ENCODE measurements around the gene WDR37.

The WDR37 gene

GRCh38 chr10:1120801-1121211 is 64.6 kb downstream of the WDR37 start:
- Histone ChIP-seq H3K27ac (ENCODE audit: extremely low read depth, low read depth, low read length) (no peak overlapping the region), H3K4me3 (ENCODE audit: low read depth, low read length) (no peak overlapping the region), H3K36me3 (ENCODE audit: control insufficient read depth in 2 of 2, insufficient read depth in 1 of 2, low read length in 2 of 2) (peaks cover 0 to 82% of the 10 kb centered on the region in 2 experiments; a peak in 2 of 3 replicates), H3K4me1 (ENCODE audit: control insufficient read depth, insufficient read depth, low read length) (no peaks in the 10 kb centered on the region), H3K9me3 (ENCODE audit: control insufficient read depth, insufficient read depth, low read depth, low read length) (no peaks in the 10 kb centered on the region)
- ChIA-PET CTCF (interaction anchor here (0.6 kb wide), 1 partner anchor 65 kb away, joined by 3 read pairs; the partner anchor contains the start of gene WDR37), POLR2A (interaction anchor here (0.6 kb wide), 1 partner anchor 134 kb away, joined by 4 read pairs; no protein-coding TSS in a partner anchor)
- TF ChIP-seq ZNF239 (tag by site-specific recombination; IDR thresholded peaks at IDR 0.05), result no peak
- TF ChIP-seq ZNF366 (tag by site-specific recombination; conservative IDR thresholded peaks at IDR 0.05), result no peak
- TF ChIP-seq ZNF596 (tag by site-specific recombination; IDR thresholded peaks at IDR 0.05), result no peak
- no peak for TF ChIP-seq KLF9 (tag by site-specific recombination; IDR thresholded peaks at IDR 0.05; ENCODE audit: low read depth)
- no peak for TF ChIP-seq ZNF473 (tag by site-specific recombination; IDR thresholded peaks at IDR 0.05)
- TF ChIP-seq ZNF747 (tag by site-specific recombination; IDR thresholded peaks at IDR 0.05), result no peak
- no peak for TF ChIP-seq ZNF146 (tag by site-specific recombination; IDR thresholded peaks at IDR 0.05)
- TF ChIP-seq ZNF184 (tag by site-specific recombination; IDR thresholded peaks at IDR 0.05), result no peak
- no peak for TF ChIP-seq REPIN1 (tag by site-specific recombination; IDR thresholded peaks at IDR 0.05; ENCODE audit: low read depth)
- no peak for TF ChIP-seq ZNF514 (tag by site-specific recombination; IDR thresholded peaks at IDR 0.05)
- no peak for TF ChIP-seq ZNF837 (tag by site-specific recombination; IDR thresholded peaks at IDR 0.05)
- no peak for TF ChIP-seq ELK4 (IDR thresholded peaks at IDR 0.05; ENCODE audit: borderline replicate concordance, low read depth, low read length)
- no peak for TF ChIP-seq ZNF571 (tag by site-specific recombination; IDR thresholded peaks at IDR 0.05)

DNA sequence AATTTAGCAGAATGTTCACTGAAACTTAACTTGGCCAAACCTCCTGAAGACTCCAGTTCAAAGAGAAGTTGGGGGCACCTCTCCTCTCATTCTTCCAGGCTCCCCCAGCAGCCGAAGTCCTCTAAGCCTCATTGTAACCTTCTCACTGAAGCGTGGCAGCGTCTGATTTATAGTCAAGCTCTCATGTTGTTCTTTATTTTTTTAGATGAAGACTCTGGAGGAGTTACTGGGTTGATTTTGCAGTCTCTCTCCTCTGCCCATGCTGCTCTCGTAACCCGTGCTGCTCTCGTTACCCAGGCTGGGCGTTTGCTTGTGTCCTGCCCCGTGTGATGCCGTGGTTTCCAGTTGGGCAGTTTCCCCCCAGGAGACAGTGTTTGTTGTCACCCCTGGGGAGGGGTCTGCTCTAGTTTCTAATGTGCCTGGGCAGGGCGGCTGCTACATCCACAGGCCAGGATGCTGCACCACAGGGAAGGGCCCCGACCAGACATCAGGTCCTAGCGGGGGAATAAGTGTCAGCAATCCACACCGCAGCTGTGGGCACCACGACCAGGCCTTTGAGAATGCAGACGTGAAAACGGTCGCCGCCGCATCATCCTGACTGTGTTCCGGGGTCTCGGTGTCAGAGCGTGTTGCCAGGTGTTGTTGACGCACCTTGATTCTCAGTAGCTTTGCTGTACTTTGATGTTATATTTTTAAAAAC is 65.2 kb downstream of the WDR37 start:
- TF ChIP-seq ZFP3 (tag by site-specific recombination; IDR thresholded peaks at IDR 0.05; ENCODE audit: low read depth), result no peak
- TF ChIP-seq ZSCAN16 (tag by site-specific recombination; IDR thresholded peaks at IDR 0.05), result no peak
- TF ChIP-seq, protein P1, sequence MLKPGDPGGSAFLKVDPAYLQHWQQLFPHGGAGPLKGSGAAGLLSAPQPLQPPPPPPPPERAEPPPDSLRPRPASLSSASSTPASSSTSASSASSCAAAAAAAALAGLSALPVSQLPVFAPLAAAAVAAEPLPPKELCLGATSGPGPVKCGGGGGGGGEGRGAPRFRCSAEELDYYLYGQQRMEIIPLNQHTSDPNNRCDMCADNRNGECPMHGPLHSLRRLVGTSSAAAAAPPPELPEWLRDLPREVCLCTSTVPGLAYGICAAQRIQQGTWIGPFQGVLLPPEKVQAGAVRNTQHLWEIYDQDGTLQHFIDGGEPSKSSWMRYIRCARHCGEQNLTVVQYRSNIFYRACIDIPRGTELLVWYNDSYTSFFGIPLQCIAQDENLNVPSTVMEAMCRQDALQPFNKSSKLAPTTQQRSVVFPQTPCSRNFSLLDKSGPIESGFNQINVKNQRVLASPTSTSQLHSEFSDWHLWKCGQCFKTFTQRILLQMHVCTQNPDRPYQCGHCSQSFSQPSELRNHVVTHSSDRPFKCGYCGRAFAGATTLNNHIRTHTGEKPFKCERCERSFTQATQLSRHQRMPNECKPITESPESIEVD (tag by site-specific recombination; IDR thresholded peaks at IDR 0.05), result no peak
- TF ChIP-seq YY2 (tag by site-specific recombination; IDR thresholded peaks at IDR 0.05), result no peak
- TF ChIP-seq ZNF596 (tag by site-specific recombination; IDR thresholded peaks at IDR 0.05), result no peak
- no peak for TF ChIP-seq ZNF394 (tag by site-specific recombination; IDR thresholded peaks at IDR 0.05; ENCODE audit: borderline replicate concordance)
- TF ChIP-seq SCRT2 (tag by site-specific recombination; IDR thresholded peaks at IDR 0.05), result no peak
- no peak for TF ChIP-seq ZNF274 (IDR thresholded peaks at IDR 0.05; ENCODE audit: low read length)
- TF ChIP-seq ZNF274 (tag by site-specific recombination; IDR thresholded peaks at IDR 0.05; ENCODE audit: borderline replicate concordance), result no peak
- H3K36me3 ChIP-seq (ENCODE audit: control insufficient read depth in 2 of 2, insufficient read depth in 1 of 2, low read length in 2 of 2), result peaks cover 0 to 77% of the 10 kb centered on the region in 2 experiments; a peak in 2 of 3 replicates
- no peaks in the 10 kb centered on the region for H3K9me3 ChIP-seq (ENCODE audit: control insufficient read depth, insufficient read depth, low read depth, low read length)
- no peak overlapping the region for H3K27ac ChIP-seq (ENCODE audit: extremely low read depth, low read depth, low read length)
- ChIA-PET POLR2A (no interaction called here), CTCF (interaction anchor here (0.5 kb wide), 1 partner anchor 247 kb away, joined by 3 read pairs; no protein-coding TSS in a partner anchor)
- no peak overlapping the region for H3K4me3 ChIP-seq (ENCODE audit: low read depth, low read length)
- H3K4me1 ChIP-seq (ENCODE audit: control insufficient read depth, insufficient read depth, low read length), result no peaks in the 10 kb centered on the region

Data from HEK293 (cell line).